ENCODE measurements around the gene TBC1D5.

DNA sequence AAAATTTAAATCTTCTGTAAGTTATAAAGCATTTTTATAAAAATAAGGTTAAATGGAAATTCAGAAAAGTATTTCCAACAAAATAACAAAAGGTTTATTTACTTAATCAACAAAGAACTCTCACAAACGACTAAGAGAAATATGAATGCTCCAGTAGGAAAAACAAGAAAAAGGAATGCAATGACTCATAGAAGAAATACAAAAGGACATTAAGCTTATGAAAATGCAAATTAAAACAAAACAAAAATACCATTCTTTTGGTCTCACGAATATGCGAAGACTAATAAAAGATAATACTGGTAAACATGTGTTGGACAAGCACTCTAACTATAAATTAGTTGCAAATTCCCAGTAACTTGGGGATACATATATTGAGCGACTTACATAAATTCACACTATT is 17.5 kb upstream of the TBC1D5 start:
- TF ChIP-seq CTCF (IDR thresholded peaks at IDR 0.05): no peak
- TF ChIP-seq POLR2A (IDR thresholded peaks at IDR 0.05): no peak
